GM20000 (cell line): ENCODE results near the gene UPF1.

Experiments
- DNase-seq: peaks from one replicate; pipeline ENCODE4 v3.0.0; 2012; ENCODE audit warnings: low spot score
- CTCF ChIP-seq: IDR thresholded peaks from 2 replicates; pipeline ENCODE4 v1.5.1; 2012; ENCODE audit warnings: mild to moderate bottlenecking, control low read depth; ENCODE audit errors: extremely low read depth, missing control alignments

UPF1 gene

GRCh38 chr19:18860725-18861124 lies 29.0 kb downstream of the UPF1 start:
- no peak for DNase-seq
- TF ChIP-seq CTCF: no peak

DNA sequence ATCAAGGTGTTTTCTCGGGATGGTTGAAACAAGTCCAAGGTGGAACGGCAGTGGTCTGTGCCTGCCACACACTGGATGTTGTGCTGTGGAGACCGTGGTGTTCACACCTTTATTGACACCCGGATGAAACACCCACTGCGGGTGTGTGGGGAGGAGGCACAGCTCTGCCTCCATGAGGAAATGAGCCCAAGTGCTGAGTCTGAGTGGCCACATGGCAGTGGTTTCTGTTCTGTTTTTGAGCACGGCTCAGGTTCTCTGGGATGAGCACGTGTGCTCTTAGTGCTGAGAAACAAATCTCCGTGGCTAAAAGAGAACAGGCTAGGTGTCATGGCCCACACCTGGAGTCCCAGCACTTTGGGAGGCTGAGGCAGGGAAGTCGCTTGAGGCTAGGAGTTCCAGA lies 29.5 kb downstream of the UPF1 start:
- no peak for TF ChIP-seq CTCF
- DNase-seq: no peak

DNA sequence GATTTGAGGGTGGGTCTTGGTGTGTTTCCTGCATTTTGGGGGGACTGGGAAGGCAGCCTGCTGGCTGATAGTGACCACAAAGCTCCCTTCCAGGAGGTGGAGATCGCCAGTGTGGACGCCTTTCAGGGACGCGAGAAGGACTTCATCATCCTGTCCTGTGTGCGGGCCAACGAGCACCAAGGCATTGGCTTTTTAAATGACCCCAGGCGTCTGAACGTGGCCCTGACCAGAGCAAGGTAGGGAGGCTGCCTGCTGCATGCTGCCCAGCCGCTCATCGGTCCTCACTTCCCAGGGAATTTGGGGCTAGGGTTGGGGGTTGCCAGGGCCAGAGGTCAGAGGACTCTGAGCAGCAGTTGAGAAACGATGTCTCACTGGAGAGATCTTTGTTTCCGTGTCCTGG lies 30.2 kb downstream of the UPF1 start:
- no peak for DNase-seq
- TF ChIP-seq CTCF: no peak

GRCh38 chr19:18862976-18863842 lies 31.4 kb downstream of the UPF1 start:
- TF ChIP-seq CTCF: no peak
- no peak for DNase-seq

- no peak for TF ChIP-seq CTCF
- DNase-seq: no peak
Observed at GRCh38 chr19:18863843-18864362, 32.1 kb downstream of the UPF1 start.

- DNase-seq: no peak
- no peak for TF ChIP-seq CTCF
Observed at GRCh38 chr19:18865106-18865972, 33.6 kb downstream of the UPF1 start.
